Fibroblast of the aortic adventitia (primary cell): ENCODE measurements around the gene RHBDL2. TPM values are rescaled to one million over a fixed set of nuclear protein-coding genes. Genes with fewer than 3 reads are reported as not detected.

Experiments
- DNase-seq: peaks from one replicate; pipeline ENCODE4 v3.0.0-alpha.2; 2010; ENCODE audit warnings: low read depth
- H3K4me3 ChIP-seq: 2 replicates; pipeline ENCODE4 v1.5.1; 2011; ENCODE audit warnings: low read depth, mild to moderate bottlenecking, control low read depth, low read length, moderate library complexity
- total RNA-seq: library from RNA; depleted of rRNA; stranded (reverse); fragments of >200 nt; gene quantifications from 2 replicates; pipeline ENCODE4 v1.2.3, GENCODE V29; 2012; ENCODE audit warnings: low replicate concordance
- TF ChIP-seq, protein P1 (sequence below): IDR thresholded peaks from 2 replicates; pipeline ENCODE4 v1.5.1; 2011; ENCODE audit warnings: mild to moderate bottlenecking, low read length, control low read depth, inconsistent platforms; ENCODE audit not compliant: insufficient read depth

RHBDL2 gene
- total RNA-seq, 1 donor = 0.81 TPM

DNA sequence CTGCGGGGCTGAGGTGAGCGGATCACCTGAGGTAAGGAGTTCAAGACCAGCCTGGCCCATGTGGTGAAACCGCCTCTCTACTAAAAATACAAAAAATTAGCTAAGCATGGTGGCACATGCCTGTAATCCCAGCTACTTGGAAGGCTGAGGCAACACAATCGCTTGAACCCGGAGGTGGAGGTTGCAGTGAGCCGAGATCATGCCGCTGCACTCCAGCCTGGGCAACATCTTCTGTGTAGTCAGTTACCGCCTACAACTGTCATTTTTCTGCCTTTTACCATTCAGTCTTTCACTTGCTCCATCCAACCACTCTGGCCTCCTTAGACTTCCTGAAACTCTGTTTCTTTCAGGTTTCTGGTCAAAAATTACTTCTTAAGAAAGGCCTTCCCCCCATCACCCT is 70.6 kb downstream of the RHBDL2 start:
- H3K4me3 ChIP-seq = no peak overlapping the region
- DNase-seq = no peak
- TF ChIP-seq, protein P1, sequence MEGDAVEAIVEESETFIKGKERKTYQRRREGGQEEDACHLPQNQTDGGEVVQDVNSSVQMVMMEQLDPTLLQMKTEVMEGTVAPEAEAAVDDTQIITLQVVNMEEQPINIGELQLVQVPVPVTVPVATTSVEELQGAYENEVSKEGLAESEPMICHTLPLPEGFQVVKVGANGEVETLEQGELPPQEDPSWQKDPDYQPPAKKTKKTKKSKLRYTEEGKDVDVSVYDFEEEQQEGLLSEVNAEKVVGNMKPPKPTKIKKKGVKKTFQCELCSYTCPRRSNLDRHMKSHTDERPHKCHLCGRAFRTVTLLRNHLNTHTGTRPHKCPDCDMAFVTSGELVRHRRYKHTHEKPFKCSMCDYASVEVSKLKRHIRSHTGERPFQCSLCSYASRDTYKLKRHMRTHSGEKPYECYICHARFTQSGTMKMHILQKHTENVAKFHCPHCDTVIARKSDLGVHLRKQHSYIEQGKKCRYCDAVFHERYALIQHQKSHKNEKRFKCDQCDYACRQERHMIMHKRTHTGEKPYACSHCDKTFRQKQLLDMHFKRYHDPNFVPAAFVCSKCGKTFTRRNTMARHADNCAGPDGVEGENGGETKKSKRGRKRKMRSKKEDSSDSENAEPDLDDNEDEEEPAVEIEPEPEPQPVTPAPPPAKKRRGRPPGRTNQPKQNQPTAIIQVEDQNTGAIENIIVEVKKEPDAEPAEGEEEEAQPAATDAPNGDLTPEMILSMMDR = no peak

DNA sequence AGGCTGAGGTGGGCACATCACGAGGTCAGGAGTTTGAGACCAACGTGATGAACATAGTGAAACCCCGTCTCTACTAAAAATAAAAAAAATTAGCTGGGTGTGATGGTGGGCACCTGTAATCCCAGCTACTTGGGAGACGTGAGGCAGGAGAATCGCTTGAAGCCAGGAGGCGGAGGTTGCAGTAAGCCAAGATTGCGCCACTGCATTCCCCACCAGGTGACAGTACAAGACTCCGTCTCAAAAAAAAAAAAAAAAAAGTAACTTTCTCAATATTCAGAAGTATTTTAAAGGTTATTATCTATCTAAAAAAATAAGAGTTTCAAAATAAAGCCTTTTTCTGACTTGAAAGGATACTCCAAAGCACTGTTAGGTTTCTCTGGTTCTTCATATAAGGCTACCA is 74.4 kb downstream of the RHBDL2 start:
- DNase-seq = no peak
- TF ChIP-seq, protein P1 = no peak
- H3K4me3 ChIP-seq = no peak overlapping the region

DNA sequence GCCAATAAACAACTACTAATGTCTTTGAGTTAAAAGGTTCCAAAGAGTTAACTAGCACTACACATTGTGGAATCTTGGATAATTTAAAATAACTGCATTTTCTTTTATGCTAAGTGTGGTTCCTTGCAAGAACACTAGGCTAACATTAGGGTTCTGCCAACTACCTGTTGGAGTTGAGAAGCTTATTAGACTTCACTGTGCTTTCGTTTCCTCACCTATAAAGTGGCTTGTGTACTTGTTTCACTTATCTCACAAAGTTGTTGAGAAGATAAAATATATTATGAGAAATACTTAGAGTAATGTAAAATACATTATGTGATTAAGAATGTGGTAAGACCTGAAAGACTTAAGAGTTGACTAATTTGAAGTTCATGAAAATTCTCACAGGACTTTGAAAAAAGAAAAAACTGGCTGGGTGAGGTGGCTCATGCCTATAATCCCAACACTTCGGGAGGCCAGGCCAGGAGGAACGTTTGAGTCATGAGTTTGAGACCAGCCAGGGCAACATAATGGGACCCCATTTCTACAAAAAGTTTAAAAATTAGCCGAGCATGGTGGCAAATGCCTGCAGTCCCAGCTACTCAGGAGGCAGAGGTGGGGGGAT is 76.4 kb downstream of the RHBDL2 start:
- DNase-seq = no peak
- TF ChIP-seq, protein P1 = no peak
- no peak overlapping the region for H3K4me3 ChIP-seq

DNA sequence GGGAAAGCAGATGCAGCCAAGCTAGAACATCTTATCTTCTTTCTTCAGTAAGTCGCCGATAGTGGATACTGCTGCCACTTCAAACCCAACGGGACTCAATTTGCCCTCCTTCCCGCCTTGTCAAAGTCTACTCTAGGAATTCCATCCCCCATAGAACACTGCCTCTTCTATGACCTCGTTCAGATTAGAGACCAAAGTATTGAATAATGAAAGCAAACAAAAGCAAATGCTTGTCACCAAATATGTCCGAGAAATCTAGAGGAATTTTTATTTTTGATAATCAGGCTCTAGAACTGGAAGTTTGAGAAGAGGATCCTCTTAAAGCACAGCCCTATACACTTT is 81.2 kb downstream of the RHBDL2 start:
- TF ChIP-seq, protein P1 = no peak
- H3K4me3 ChIP-seq = peak overlapping the region; percentile 100
- DNase-seq = no peak

DNA sequence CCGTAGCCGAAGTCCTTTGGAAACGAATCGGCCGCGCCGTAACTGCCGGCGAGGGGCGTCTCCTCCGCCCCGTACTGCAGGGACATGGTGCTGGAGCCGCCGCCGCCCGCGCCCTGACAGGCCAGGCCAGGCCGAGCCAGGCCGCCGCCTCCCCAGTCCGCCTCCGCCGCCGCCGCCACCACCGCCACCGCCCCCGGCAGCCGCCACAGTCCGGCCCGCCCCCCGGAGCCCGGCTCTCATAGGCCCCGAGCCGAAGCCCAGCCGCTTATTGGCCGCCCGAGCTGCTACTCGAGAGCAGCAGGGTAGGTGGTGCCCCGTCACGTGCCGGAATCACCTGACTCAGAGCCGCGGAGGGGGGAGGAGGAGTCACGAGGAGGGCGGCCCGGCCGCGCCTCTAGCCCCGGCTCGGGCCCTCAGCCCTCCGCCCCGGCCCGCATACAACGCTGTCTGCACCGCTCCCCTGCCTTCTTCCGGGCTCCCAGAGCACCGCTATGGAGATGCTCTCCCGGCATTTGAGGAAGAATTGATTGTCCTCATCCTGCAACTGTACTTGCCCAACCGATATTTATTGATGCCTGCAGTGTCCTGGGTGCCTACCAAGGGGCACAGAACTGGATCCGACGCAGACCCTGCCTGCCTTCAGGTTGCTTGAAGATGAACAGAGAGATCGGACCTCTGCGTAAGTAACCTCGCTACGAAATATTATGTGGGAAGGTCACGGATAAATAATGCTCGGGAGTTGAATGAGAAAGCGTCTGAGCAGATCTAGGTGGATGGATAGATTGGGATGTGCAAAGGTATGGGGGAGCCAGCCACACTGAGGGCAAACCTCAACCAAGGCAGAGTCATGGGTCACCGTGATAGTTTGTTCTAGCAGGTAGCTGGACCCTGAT is 81.8 kb downstream of the RHBDL2 start, which contains the start of gene RRAGC:
Gene RRAGC (minus strand): TSS at position 212 of the 893 bp plus-strand sequence. CDS start 126 bp downstream, at position 86.
- TF ChIP-seq, protein P1 = no peak
- peak; percentile 97 for DNase-seq
- peak within 1 kb of the TSS; percentile 100 for H3K4me3 ChIP-seq

DNA sequence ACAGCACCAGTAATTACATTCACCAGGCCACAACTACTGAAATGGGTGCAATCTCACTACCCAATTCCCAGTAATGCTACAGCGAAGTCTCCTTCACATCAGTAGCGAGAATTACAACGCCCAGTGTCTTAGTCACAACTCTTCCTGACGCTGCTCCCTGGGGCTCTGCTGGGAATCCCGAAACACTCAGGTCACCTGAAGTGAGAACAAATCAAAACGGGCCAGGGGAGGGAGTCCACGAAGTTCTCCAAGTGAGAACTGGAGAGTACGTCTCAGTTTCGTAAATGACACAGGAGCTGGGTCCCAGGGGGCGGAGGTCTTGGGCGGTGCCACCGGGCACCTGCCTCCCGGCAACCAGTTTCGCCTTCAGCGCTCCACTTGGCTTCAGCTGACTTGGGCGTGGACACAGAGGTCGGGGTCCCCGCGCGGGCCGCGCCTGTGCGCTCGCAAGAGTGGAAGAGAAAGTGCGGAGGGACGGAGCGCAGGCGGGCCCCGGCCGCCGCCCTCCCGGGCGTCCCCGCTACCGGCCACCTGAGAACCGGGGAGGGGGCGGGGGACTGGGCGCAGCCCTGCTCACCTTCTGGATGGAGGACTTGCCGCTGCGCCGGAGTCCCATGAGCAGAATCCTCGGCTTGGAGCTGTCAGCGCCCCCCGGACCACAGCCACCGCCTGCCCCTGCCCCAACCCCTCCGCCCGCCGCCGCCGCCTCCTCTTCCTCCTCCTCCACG is 82.6 kb downstream of the RHBDL2 start:
- TF ChIP-seq, protein P1 = no peak
- peak; percentile 63 for DNase-seq
- H3K4me3 ChIP-seq = peak overlapping the region; percentile 93
